ENCODE results near the gene TMEM237.
A peak's percentile ranks its signal among the peaks of the same experiment; 100 is the strongest.

Gene TMEM237

GRCh38 chr2:201643216-201643890 is at the start of gene TMEM237:
Gene TMEM237 (minus strand): TSS chr2:201643503. CDS start chr2:201643400, 103 bp downstream.
- H3K79me2 ChIP-seq (ENCODE audit: control insufficient read depth, low read length), result peaks cover 7% of the 10 kb centered on the region; the same call in 1 of the 2 replicates
- no peaks in the 10 kb centered on the region; the same call in 1 of the 2 replicates for H3K27me3 ChIP-seq (ENCODE audit: control insufficient read depth, low read length)
- H3K36me3 ChIP-seq (ENCODE audit: control insufficient read depth, low read length), result no peaks in the 10 kb centered on the region
- H3K4me3 ChIP-seq (ENCODE audit: low read length), result peak within 1 kb of the TSS; percentile 90
- H3K27ac ChIP-seq (ENCODE audit: low read depth, low read length), result peak within 1 kb of the TSS; percentile 38
- no peaks in the 10 kb centered on the region for H3K9me2 ChIP-seq (replicated peaks; ENCODE audit: control insufficient read depth, low read length)
- TF ChIP-seq CTCF (IDR thresholded peaks at IDR 0.05; ENCODE audit: low read depth, low read length, poor library complexity, severe bottlenecking) (peak; percentile 39), EZH2phosphoT487 (IDR thresholded peaks at IDR 0.05; ENCODE audit: borderline replicate concordance, low read length) (no peak)
- no peaks in the 10 kb centered on the region for H3K9me3 ChIP-seq (ENCODE audit: control insufficient read depth, insufficient read depth, low read length)
- H4K20me1 ChIP-seq (ENCODE audit: control insufficient read depth, insufficient read depth, low read depth, low read length), result no peaks in the 10 kb centered on the region
- peak within 1 kb of the TSS; percentile 91 for H3K4me2 ChIP-seq (ENCODE audit: low read length)
- H3K4me1 ChIP-seq (ENCODE audit: control insufficient read depth, low read length), result peaks cover 12% of the 10 kb centered on the region
- H3F3A ChIP-seq (ENCODE audit: control insufficient read depth, insufficient read depth), result no peaks in the 10 kb centered on the region

GRCh38 chr2:201685156-201685555 is 41.9 kb upstream of the TMEM237 start:
- H3K36me3 ChIP-seq (ENCODE audit: control insufficient read depth, low read length), result no peaks in the 10 kb centered on the region
- no peak overlapping the region for H3K4me2 ChIP-seq (ENCODE audit: low read length)
- no peaks in the 10 kb centered on the region for H3F3A ChIP-seq (ENCODE audit: control insufficient read depth, insufficient read depth)
- H3K4me1 ChIP-seq (ENCODE audit: control insufficient read depth, low read length), result no peaks in the 10 kb centered on the region
- no peaks in the 10 kb centered on the region for H4K20me1 ChIP-seq (ENCODE audit: control insufficient read depth, insufficient read depth, low read depth, low read length)
- H3K9me2 ChIP-seq (replicated peaks; ENCODE audit: control insufficient read depth, low read length), result no peaks in the 10 kb centered on the region
- no peak overlapping the region for H3K27ac ChIP-seq (ENCODE audit: low read depth, low read length)
- TF ChIP-seq CTCF (IDR thresholded peaks at IDR 0.05; ENCODE audit: low read depth, low read length, poor library complexity, severe bottlenecking) (no peak), EZH2phosphoT487 (IDR thresholded peaks at IDR 0.05; ENCODE audit: borderline replicate concordance, low read length) (no peak)
- no peaks in the 10 kb centered on the region for H3K79me2 ChIP-seq (ENCODE audit: control insufficient read depth, low read length)
- H3K27me3 ChIP-seq (ENCODE audit: control insufficient read depth, low read length), result peaks cover 12% of the 10 kb centered on the region
- no peak overlapping the region for H3K4me3 ChIP-seq (ENCODE audit: low read length)
- no peaks in the 10 kb centered on the region for H3K9me3 ChIP-seq (ENCODE audit: control insufficient read depth, insufficient read depth, low read length)

DNA sequence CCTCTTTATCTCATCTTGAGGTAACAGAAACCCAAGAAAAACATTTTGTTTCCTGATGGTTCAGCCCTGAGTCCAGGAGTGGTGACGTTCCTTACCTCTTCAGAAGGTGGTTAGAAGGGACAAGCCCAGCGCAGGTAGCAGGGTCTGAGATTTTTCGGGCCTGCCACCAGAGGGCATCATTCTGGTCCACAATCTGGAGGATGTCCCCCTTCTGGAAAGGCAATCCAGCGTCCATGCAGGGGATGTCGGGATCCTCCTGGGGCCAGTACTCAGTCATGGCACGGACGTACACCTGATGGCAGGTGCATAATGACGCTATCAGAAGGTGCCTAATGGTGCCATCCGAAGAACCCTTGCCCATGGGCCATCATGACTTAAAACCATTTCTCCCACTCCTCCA is 37.4 kb upstream of the TMEM237 start:
- H3K4me2 ChIP-seq (ENCODE audit: low read length), result no peak overlapping the region
- H3K27me3 ChIP-seq (ENCODE audit: control insufficient read depth, low read length), result peaks cover 9% of the 10 kb centered on the region
- no peaks in the 10 kb centered on the region for H3K79me2 ChIP-seq (ENCODE audit: control insufficient read depth, low read length)
- no peaks in the 10 kb centered on the region for H3K36me3 ChIP-seq (ENCODE audit: control insufficient read depth, low read length)
- TF ChIP-seq EZH2phosphoT487 (IDR thresholded peaks at IDR 0.05; ENCODE audit: borderline replicate concordance, low read length) (no peak), CTCF (IDR thresholded peaks at IDR 0.05; ENCODE audit: low read depth, low read length, poor library complexity, severe bottlenecking) (peak; percentile 73)
- H3K4me3 ChIP-seq (ENCODE audit: low read length), result no peak overlapping the region
- no peaks in the 10 kb centered on the region for H3K9me2 ChIP-seq (replicated peaks; ENCODE audit: control insufficient read depth, low read length)
- no peaks in the 10 kb centered on the region for H3K4me1 ChIP-seq (ENCODE audit: control insufficient read depth, low read length)
- no peaks in the 10 kb centered on the region for H3K9me3 ChIP-seq (ENCODE audit: control insufficient read depth, insufficient read depth, low read length)
- H3F3A ChIP-seq (ENCODE audit: control insufficient read depth, insufficient read depth), result no peaks in the 10 kb centered on the region
- H3K27ac ChIP-seq (ENCODE audit: low read depth, low read length), result no peak overlapping the region
- no peaks in the 10 kb centered on the region for H4K20me1 ChIP-seq (ENCODE audit: control insufficient read depth, insufficient read depth, low read depth, low read length)
